GM04504 (cell line): ENCODE results near the gene ASPRV1.

Source experiments
- DNase-seq: peaks from one replicate; pipeline ENCODE4 v3.0.0-alpha.2; 2012; ENCODE audit warnings: low read depth

ASPRV1 gene

DNA sequence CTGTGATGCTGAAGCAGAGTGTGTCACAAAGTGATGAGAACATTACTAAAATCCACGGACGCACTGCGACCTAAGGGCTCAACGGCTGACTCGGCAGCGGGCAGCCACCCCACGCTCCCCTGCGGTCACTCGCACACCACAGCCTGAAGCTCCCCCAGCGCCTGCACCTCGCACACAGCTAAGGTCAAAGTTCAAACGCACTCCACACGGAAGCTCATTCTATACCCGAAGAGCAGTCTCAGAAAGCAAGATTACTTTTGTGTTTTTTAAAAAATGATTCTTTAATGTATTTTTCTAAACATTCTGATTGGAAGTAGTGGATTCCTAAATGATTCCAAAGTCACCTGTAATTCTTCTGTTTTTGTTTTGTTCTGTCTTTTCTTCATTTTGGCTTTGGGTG lies 21.7 kb downstream of the ASPRV1 start:
- DNase-seq = no peak

DNA sequence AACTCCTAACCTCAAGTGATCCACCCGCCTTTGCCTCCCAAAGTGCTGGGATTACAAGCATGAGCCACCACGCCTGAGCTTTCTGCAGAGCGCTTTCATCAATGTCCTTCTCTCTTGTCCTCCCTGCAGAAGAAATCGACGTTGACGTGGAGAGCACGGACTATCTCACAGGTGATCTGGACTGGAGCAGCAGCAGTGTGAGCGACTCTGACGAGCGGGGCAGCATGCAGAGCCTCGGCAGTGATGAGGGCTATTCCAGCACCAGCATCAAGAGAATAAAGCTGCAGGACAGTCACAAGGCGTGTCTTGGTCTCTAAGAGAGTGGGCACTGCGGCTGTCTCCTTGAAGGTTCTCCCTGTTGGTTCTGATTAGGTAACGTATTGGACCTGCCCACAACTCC lies 23.5 kb downstream of the ASPRV1 start:
- no peak for DNase-seq

- no peak for DNase-seq
These were observed 24.5 kb downstream of the ASPRV1 start for GRCh38 chr2:69936906-69937305.

DNA sequence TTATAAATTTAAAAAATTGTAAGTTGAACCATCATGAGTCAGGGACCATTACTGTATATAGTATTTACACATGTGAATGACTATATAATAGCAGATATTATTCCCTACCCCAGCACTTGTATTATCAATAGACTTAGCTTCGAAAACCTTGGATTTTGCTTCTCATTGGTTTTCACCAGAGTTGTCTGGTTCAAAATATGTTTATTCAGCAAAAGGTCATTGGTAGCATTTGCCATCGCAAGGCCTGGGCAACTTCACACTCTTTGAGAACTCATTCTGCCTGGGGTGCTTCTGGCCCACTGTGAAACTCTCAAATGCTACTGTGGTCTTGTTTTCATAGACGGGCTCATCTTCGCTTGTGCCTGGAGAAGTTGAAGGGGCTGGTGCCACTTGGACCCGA lies 26.4 kb downstream of the ASPRV1 start:
- DNase-seq = no peak

DNA sequence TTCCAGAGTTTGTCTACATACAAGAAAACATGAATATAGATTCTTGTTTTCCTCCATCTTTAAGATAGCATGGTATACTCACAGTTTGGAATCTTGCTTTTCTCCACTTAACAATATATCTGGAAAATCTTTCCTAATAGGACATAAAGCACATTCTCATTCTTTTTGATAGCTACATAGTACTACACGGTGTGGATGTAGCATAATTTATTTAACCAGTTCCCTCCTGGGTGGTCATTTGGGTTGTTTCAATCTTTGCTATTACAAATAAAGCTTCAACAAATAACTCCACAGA lies 26.9 kb downstream of the ASPRV1 start:
- no peak for DNase-seq

GRCh38 chr2:69933839-69934613 lies 27.4 kb downstream of the ASPRV1 start:
- no peak for DNase-seq

DNA sequence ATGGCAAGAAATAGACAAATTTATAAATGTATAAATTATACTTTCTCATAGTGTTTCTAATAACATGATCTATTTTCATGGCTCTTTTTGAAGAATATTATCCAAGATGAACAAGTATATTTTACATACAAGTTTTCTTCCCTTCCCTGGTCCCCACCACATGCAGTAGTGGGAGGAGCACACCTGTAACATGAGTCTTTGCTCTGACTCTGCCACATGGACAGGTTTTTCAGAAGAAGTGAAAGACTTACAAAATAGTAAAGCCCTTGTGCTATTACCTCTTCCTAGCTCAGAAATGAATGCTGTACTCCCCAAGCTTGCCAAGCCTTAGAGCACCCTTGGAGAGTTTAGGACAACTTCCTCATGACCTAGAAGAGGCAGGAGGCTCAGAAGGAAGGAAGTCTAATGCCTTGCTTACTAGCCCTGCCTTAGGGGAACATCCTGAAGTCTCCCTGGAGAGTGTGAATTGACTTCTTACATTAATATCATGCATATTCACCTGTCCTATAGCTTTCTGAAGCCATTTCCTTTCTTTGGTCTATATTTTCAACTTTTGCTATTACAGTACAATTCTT lies 28.1 kb downstream of the ASPRV1 start:
- DNase-seq = no peak

DNA sequence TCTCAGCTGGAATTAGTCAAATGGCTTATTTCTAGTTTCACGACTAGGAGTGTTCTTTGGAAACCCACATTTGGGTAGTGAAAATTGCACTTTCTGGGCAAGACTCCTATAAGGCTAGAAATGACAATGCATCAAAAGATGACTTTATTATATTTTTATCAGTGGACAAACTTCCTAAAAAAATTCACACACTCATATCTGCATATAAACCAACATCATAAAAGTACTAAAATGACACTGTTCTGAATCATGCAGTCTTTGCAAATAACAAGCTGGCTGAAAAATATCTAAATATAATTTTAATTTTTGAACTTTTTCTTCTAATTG lies 28.9 kb downstream of the ASPRV1 start:
- DNase-seq = no peak

- DNase-seq = no peak
These were observed 29.4 kb downstream of the ASPRV1 start for GRCh38 chr2:69931832-69932595.

DNA sequence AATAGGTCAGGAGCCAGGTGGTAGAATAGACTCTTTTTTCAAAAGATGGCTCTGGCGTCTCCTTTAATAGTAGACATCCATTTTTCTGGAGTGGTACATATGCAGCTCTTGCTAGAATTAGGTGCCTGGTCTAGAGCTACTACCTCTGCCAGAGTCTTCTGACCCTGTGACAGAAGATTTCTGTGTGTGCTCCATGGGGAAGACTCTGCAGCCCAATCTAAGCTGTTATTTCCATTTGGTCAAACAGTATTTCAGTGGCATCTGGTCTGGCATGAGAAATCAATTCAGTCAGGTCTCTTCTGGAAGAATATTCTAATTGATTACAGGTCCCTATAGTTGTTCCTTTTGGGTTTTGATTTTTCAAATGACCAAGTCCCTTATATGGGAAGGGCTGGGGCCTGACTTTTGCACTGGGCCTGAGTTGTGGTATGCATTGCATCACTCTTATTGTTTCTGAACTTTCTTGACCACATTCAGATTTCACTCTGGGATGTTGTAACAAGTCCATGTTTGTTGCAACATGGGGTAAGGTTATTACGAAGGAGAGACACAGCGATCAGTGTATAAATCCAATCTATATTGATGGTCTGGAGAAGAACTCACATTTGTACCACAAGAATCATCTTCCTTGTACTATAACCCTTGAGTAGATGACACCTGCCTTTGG lies 34.4 kb downstream of the ASPRV1 start:
- no peak for DNase-seq

- no peak for DNase-seq
These were observed 38.3 kb downstream of the ASPRV1 start for GRCh38 chr2:69923116-69923515.

DNA sequence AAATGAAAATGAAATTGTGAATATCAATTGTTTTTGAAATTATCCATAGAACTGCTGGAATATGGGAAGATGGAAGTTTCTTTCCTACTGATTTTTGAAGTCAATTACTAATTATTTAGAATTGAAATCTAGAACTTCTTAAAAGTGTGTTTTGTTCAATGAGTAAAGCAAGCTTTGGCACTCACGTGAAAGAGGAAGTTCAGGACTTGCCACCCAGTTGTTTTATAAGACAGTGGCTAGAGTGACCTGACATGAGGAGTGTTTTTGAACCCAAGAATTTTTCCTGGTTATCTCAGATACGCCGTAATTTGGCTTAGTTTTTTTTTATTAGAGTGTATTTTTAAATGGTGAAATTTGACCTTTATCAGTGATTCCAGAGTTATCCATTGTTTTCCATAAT lies 43.0 kb downstream of the ASPRV1 start:
- no peak for DNase-seq

GRCh38 chr2:69917852-69918251 lies 43.6 kb downstream of the ASPRV1 start:
- DNase-seq = peak; percentile 69

GRCh38 chr2:69916106-69916505 lies 45.3 kb downstream of the ASPRV1 start:
- no peak for DNase-seq

DNA sequence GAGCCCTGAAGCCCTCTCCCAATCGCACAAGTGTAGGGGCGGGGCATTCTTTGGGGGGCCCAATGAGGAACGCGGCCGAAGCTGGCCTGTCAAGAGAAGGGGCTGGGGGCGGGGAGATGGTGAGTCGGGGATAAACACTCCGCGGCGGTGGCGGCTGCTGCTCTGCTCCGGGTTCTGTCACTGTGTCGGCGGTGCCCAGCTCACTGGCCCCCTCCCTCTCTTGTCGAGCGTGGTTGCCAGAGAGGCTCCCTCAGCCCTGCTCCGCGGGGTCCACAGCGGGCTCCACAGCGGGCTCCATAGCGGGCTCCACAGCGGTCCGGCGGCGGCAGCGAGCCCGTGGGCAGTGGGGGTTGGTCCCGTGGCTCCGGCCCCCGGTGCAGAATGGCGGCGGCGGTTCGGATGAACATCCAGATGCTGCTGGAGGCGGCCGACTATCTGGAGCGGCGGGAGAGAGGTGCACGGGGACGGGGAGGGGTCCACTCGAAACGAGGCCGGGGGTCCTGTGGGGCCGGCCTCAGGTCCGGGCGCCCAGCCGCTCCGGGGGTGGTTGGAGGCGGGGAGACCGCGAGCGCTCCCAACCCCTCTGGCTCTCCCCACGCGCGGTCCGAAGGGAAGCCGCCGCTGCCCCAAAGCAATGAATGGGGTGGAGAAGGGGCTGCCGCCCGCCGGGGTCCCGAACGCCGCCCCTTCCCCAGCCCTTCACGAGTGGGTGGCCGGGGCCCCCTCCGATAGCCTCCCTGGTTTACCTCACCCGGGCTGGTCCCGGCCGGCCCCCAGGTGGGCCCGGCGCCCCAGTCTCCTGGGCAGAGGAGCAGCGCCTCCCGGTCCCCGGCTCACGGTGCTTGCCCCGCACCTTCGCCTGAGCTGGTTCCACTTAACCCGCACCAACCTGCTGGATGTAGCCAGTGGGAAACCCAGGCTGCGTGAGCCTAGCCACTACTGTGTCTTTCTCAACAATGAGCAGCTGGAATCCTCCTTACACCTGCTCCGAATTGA lies 46.2 kb downstream of the ASPRV1 start, which contains the start of gene MXD1:
Gene MXD1 (plus strand): TSS at position 160 of the 996 bp plus-strand sequence. CDS start 222 bp downstream, at position 382.
- DNase-seq = no peak

- peak; percentile 100 for DNase-seq
These were observed 47.1 kb downstream of the ASPRV1 start for GRCh38 chr2:69914164-69914949.

GRCh38 chr2:69911985-69912563 lies 49.4 kb downstream of the ASPRV1 start:
- peak; percentile 36 for DNase-seq
